ENCODE measurements around the gene FAM221B.

- no peak for TF ChIP-seq POLR2A (IDR thresholded peaks at IDR 0.05; ENCODE audit: low read depth, low read length)
- 0 out of 2 replicates have a peak, but pooled peaks have one; percentile 50 for TF ChIP-seq POLR2AphosphoS5 (IDR thresholded peaks at IDR 0.05; ENCODE audit: low read depth, low read length)
Measured at GRCh38 chr9:35847792-35848572, 19.4 kb upstream of the FAM221B start.

Data from GM12892 (cell line).